Neutrophil (primary cell): Measurements from ENCODE around the gene WIPF3.
"Not testable (repeated sequence)": the region's sequence is repeated elsewhere in the genome, so short reads cannot be mapped to it uniquely, and the experiment has no call there.

ENCODE experiments used
- H3K27ac ChIP-seq: fragments of 200-600 bp; sonication (generic); 2 replicates; pipeline ENCODE4 v1.5.1; 2016; ENCODE audit warnings: mild to moderate bottlenecking, moderate library complexity
- H3K27me3 ChIP-seq: fragments of 200-600 bp; sonication (generic); 2 replicates; pipeline ENCODE4 v1.6.0; 2016; ENCODE audit warnings: mild to moderate bottlenecking
- H3K36me3 ChIP-seq: fragments of 200-600 bp; sonication (generic); 2 replicates; pipeline ENCODE4 v1.5.1; 2017
- H3K4me1 ChIP-seq, 2 experiments: fragments of 200-600 bp in 1 of 2; sonication (generic) in 1 of 2; 1 replicate in 1 of 2; 2 replicates in 1 of 2; pipeline versions ENCODE4 v1.5.1 to v1.6.1; 2013 to 2016; ENCODE audit warnings: low read depth in 1 of 2, low read length in 1 of 2, mild to moderate bottlenecking in 1 of 2, moderate library complexity in 1 of 2; ENCODE audit not compliant: control insufficient read depth in 1 of 2, insufficient read depth in 1 of 2
- H3K4me3 ChIP-seq, 2 experiments: fragments of 200-600 bp in 1 of 2; sonication (generic) in 1 of 2; 1 replicate in 1 of 2; 2 replicates in 1 of 2; pipeline ENCODE4 v1.5.1; 2013 to 2016; ENCODE audit warnings: low read depth in 1 of 2, low read length in 1 of 2, mild to moderate bottlenecking in 1 of 2, moderate library complexity in 1 of 2
- H3K9me3 ChIP-seq: fragments of 200-600 bp; sonication (generic); 2 replicates; pipeline ENCODE4 v1.5.1; 2016
- TF ChIP-seq, protein P1 (sequence below): fragments of 200-600 bp; sonication (generic); IDR thresholded peaks from 2 replicates; pipeline ENCODE4 v1.5.1; 2016; ENCODE audit warnings: antibody characterized with exemption

WIPF3 gene

DNA sequence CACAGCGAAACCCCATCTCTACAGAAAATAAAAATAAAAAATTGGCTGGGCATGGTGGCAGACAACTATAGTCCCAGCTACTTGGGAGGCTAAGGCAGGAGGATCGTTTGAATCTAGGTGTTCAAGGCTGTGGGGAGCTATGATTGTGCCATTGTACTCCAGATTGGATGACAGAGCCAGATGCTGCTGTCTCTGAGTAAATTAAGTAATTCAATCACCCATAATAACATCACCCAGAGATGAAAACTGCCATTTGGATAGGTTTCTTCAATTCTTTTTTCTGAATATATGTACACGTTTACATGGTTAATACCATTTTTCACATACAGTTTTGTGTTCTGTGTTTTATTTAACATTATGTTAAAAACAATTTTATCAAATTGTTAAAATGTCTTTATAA, 79.3 kb downstream of the WIPF3 start:
- Histone ChIP-seq H3K9me3 (no peaks in the 10 kb centered on the region), H3K36me3 (no peaks in the 10 kb centered on the region), H3K4me1 (no peaks in the 10 kb centered on the region), H3K27ac (no peak overlapping the region), H3K27me3 (peaks cover 35% of the 10 kb centered on the region), H3K4me3 (no peak overlapping the region)
- TF ChIP-seq, protein P1, sequence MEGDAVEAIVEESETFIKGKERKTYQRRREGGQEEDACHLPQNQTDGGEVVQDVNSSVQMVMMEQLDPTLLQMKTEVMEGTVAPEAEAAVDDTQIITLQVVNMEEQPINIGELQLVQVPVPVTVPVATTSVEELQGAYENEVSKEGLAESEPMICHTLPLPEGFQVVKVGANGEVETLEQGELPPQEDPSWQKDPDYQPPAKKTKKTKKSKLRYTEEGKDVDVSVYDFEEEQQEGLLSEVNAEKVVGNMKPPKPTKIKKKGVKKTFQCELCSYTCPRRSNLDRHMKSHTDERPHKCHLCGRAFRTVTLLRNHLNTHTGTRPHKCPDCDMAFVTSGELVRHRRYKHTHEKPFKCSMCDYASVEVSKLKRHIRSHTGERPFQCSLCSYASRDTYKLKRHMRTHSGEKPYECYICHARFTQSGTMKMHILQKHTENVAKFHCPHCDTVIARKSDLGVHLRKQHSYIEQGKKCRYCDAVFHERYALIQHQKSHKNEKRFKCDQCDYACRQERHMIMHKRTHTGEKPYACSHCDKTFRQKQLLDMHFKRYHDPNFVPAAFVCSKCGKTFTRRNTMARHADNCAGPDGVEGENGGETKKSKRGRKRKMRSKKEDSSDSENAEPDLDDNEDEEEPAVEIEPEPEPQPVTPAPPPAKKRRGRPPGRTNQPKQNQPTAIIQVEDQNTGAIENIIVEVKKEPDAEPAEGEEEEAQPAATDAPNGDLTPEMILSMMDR: no peak

DNA sequence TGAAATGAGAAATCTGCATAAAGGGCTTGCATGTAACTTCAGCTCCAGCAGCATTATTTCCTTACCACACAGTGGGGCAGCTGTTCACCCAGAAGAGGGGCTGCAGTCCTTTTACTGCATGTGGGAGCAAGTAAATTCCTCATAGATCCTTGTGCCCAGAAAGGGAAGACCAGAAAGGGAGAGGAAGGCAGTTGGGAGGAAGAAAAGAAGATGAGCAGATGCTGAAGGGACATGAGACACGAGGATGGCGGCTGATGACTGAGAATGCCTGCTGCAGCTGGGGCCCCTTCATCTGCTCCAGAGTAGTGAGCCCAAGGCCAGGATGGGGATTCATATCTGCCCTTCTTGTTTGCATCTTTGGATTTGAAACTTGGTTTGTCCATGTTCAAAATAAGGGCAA, 80.5 kb downstream of the WIPF3 start:
- Histone ChIP-seq H3K36me3 (no peaks in the 10 kb centered on the region), H3K27me3 (peaks cover 35% of the 10 kb centered on the region), H3K4me1 (no peaks in the 10 kb centered on the region), H3K9me3 (no peaks in the 10 kb centered on the region), H3K27ac (no peak overlapping the region), H3K4me3 (no peak overlapping the region)
- TF ChIP-seq, protein P1: no peak

DNA sequence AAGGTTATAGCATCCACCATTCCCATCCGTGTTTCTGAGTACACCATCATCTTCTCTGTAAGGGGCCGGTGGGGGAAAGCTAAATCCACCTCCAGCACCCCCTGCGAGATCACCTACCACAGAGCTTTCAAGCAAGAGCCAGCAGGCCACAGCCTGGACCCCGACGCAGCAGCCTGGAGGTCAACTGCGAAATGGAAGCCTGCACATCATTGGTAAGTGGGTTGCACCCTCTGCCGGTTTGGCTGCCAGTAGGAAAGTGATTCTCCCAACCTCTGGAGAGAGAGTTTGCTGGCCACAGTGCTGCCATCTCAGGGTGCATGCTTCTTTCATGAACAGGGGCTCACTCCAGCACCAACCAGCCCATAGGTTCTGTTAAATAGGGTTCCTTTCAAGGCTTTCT, 81.7 kb downstream of the WIPF3 start:
- no peak overlapping the region for H3K4me3 ChIP-seq
- H3K27me3 ChIP-seq: peaks cover 27% of the 10 kb centered on the region
- no peak overlapping the region for H3K27ac ChIP-seq
- no peaks in the 10 kb centered on the region for H3K36me3 ChIP-seq
- TF ChIP-seq, protein P1: no peak
- H3K4me1 ChIP-seq: no peaks in the 10 kb centered on the region
- no peaks in the 10 kb centered on the region for H3K9me3 ChIP-seq

DNA sequence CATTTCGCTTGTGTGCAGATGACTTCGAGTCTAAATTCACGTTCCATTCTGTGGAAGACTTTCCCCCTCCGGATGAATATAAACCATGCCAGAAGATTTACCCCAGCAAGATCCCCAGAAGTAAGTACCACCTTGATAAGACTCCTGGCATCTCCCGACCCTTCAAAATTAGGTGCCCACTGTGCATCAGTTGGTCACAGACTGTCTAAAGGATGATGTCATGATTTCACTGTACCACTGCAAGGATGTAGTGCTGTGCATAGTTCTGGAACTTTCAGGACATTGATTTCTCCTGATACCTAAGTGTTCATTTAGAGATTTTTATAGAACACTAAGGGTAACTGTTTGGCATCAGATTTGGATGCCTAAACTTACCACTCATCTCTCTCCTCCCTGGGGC, 83.0 kb downstream of the WIPF3 start:
- Histone ChIP-seq H3K27ac (no peak overlapping the region), H3K4me3 (no peak overlapping the region), H3K27me3 (peaks cover 15% of the 10 kb centered on the region), H3K9me3 (no peaks in the 10 kb centered on the region), H3K36me3 (no peaks in the 10 kb centered on the region), H3K4me1 (no peaks in the 10 kb centered on the region)
- TF ChIP-seq, protein P1: no peak

DNA sequence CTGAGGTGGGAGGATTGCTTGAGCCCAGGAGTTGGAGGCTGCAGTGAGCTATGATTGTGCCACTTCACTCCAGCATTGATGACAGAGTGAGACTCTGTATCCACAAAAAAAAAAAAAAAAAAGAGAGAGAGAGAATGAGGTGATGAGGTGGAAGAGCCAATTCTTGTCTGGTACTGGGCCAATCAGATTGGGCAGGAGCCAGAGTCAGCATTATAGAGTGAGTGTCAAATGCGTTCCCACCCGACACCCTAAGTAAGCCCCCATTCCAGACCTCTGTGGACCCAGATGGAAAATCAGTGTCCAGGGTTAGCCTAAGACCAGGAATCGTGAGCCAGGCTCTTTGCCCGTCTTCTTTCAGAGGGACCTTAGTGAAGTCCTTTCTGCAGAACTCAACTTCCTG, 83.9 kb downstream of the WIPF3 start:
- Histone ChIP-seq H3K9me3 (no peaks in the 10 kb centered on the region), H3K27ac (no peak overlapping the region), H3K4me3 (no peak overlapping the region), H3K36me3 (no peaks in the 10 kb centered on the region), H3K4me1 (no peaks in the 10 kb centered on the region), H3K27me3 (peaks cover 5% of the 10 kb centered on the region)
- TF ChIP-seq, protein P1: no peak

DNA sequence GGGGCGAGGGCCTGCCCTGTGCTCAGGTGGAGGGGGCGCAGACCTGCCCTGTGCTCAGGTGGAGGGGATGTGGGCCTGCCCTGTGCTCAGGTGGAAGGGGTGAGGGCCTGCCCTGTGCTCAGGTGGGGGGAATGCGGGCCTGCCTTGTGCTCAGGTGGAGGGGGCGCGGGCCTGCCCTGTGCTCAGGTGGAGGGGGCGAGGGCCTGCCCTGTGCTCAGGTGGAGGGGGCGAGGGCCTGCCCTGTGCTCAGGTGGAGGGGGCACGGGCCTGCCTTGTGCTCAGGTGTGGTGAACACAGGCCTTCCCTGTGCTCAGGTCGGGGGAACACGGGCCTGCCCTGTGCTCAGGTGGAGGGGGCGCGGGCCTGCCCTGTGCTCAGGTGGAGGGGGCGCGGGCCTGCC, 84.5 kb downstream of the WIPF3 start:
- not testable (repeated sequence) for H3K9me3 ChIP-seq, H3K27ac ChIP-seq, H3K36me3 ChIP-seq, H3K4me1 ChIP-seq, H3K4me3 ChIP-seq, H3K27me3 ChIP-seq
